ENCODE measurements around the gene TRIM2. TPM values are rescaled to one million over a fixed set of nuclear protein-coding genes. Genes with fewer than 3 reads are reported as not detected.
A peak's percentile ranks its signal among the peaks of the same experiment; 100 is the strongest.

The TRIM2 gene
- total and polyA plus RNA-seq, 2 of the 8 experiments (the other 6 are each of a cell fraction or from before 2014, with no cell fraction given) = 34.0 to 59.8 TPM

GRCh38 chr4:153248641-153249198 is 44.5 kb downstream of the TRIM2 start:
- Histone ChIP-seq H3K36me3 (ENCODE audit: control insufficient read depth in 2 of 4, insufficient read depth in 4 of 4, low read length in 3 of 4) (no peaks in the 10 kb centered on the region), H2BK5ac (ENCODE audit: low read depth, low read length) (no peak overlapping the region), H4K20me1 (replicated peaks in 1 of 2; ENCODE audit: control insufficient read depth in 1 of 2, insufficient read depth in 2 of 2, low read length in 2 of 2) (no peaks in the 10 kb centered on the region), H3K9ac (replicated peaks in 1 of 4; ENCODE audit: extremely low read depth in 1 of 4, low read depth in 3 of 4, low read length in 3 of 4) (peak overlapping the region in 3 of 4 experiments; percentile 25 to 54 (median 35); a peak in 4 of 7 replicates), H2AFZ (ENCODE audit: low read length) (0 out of 2 replicates have a peak overlapping the region, but pooled peaks have one; percentile 3), H3K4ac (replicated peaks; ENCODE audit: insufficient read length, low read depth, low read length) (no peak overlapping the region), H3K4me3 (ENCODE audit: extremely low read depth in 1 of 4, insufficient read depth in 2 of 4, low read depth in 3 of 4, low read length in 4 of 4) (peak overlapping the region; percentile 58 to 73 (median 70)), H3K14ac (ENCODE audit: insufficient read length) (no peak overlapping the region), H3K4me1 (replicated peaks in 1 of 4; ENCODE audit: control insufficient read depth in 3 of 4, insufficient read depth in 4 of 4, low read length in 3 of 4) (peaks cover 7 to 14% (median 10%) of the 10 kb centered on the region in 4 experiments), H2AK5ac (ENCODE audit: low read depth, low read length) (no peak overlapping the region), H2BK20ac (ENCODE audit: low read length) (no peak overlapping the region; the same call in 1 of the 2 replicates), H3K18ac (ENCODE audit: extremely low read depth, low read length) (peak overlapping the region; percentile 2; the same call in 1 of the 2 replicates), H3K23ac (ENCODE audit: insufficient read length) (no peak overlapping the region), H2BK15ac (ENCODE audit: low read length) (0 out of 2 replicates have a peak overlapping the region, but pooled peaks have one; percentile 31), H3K79me1 (ENCODE audit: low read depth, low read length) (0 out of 2 replicates have a peak, but pooled peaks cover 2% of the 10 kb centered on the region), H2BK12ac (ENCODE audit: low read depth, low read length) (peak overlapping the region; percentile 94), H3K4me2 (ENCODE audit: insufficient read depth in 1 of 2, low read depth in 2 of 2, low read length in 2 of 2) (peak overlapping the region; percentile 95), H3K79me2 (ENCODE audit: control insufficient read depth in 1 of 2, insufficient read depth in 2 of 2, low read length in 2 of 2) (peaks cover 0 to 2% of the 10 kb centered on the region in 2 experiments; a peak in 1 of 4 replicates), H3K23me2 (ENCODE audit: low read depth, low read length) (peaks cover 6% of the 10 kb centered on the region), H2BK120ac (replicated peaks; ENCODE audit: low read depth, low read length) (no peak overlapping the region), H4K91ac (replicated peaks; ENCODE audit: insufficient read length, low read length) (no peak overlapping the region), H3K27me3 (replicated peaks in 1 of 4; ENCODE audit: control insufficient read depth in 3 of 4, extremely low read depth in 1 of 4, insufficient read depth in 3 of 4, low read length in 3 of 4) (no peaks in the 10 kb centered on the region), H4K8ac (ENCODE audit: extremely low read depth, insufficient read depth, low read length) (no peak overlapping the region), H3K56ac (replicated peaks; ENCODE audit: insufficient read length, low read depth, low read length) (no peak overlapping the region), H3K9me3 (ENCODE audit: insufficient read depth in 2 of 2, low read depth in 1 of 2, low read length in 1 of 2) (no peaks in the 10 kb centered on the region), H3K27ac (ENCODE audit: low read depth, low read length) (peak overlapping the region; percentile 55; the same call in 1 of the 2 replicates), H4K5ac (ENCODE audit: insufficient read length, low read depth, low read length) (peak overlapping the region; percentile 63)
- ChIA-PET CTCF (ENCODE audit: partially characterized antibody) (interaction anchor here (0.6 to 2.3 kb wide), 13 partner anchors 9 to 156 kb away, joined by 3 to 14 read pairs (median 4); partner anchors contain the start of genes MND1 and TRIM2), POLR2A (ENCODE audit: partially characterized antibody) (interaction anchor here (0.9 to 4.3 kb wide), 13 partner anchors 10 to 98 kb away, joined by 3 to 52 read pairs (median 5); partner anchors contain the start of gene TRIM2)
- WGBS, 2 experiments (ENCODE audit: extremely low coverage in 1 of 2, insufficient coverage in 1 of 2, insufficient read length in 1 of 2, insufficient replicate concordance in 2 of 2, low coverage in 1 of 2, low lambda C conversion rate in 2 of 2, missing lambda C conversion rate in 1 of 2) = 19% methylated on average over 14 of the region's 14 CpGs; no CpG with 5 or more reads in 1 of the 2 experiments
- peak; percentile 83 for TF ChIP-seq SAP30 (IDR thresholded peaks at IDR 0.05; ENCODE audit: insufficient read depth, insufficient replicate concordance, low read length)
- no peak for TF ChIP-seq CBX5 (IDR thresholded peaks at IDR 0.05; ENCODE audit: low read depth, low read length)
- TF ChIP-seq SIN3A (conservative IDR thresholded peaks at IDR 0.05 in 1 of 2, IDR thresholded peaks at IDR 0.05 in 1 of 2; ENCODE audit: low read depth in 1 of 2, low read length in 2 of 2) = peak in 1 of 2 experiments; percentile 80; a peak in 1 of 4 replicates
- TF ChIP-seq KDM4A (IDR thresholded peaks at IDR 0.05; ENCODE audit: low read depth, low read length, severe bottlenecking) = peak; percentile 29
- peak; percentile 12 for TF ChIP-seq TAF7 (optimal IDR thresholded peaks at IDR 0.05; ENCODE audit: borderline replicate concordance, low read depth, low read length)
- peak in 1 of 2 experiments; percentile 23; a peak in 1 of 4 replicates for TF ChIP-seq HDAC2 (IDR thresholded peaks at IDR 0.05; ENCODE audit: borderline replicate concordance in 1 of 2, low read depth in 2 of 2, low read length in 2 of 2)
- TF ChIP-seq ZNF274 (IDR thresholded peaks at IDR 0.05; ENCODE audit: borderline replicate concordance, extremely low read depth, low read length) = no peak
- 0 out of 2 replicates have a peak, but pooled peaks have one; percentile 4 for TF ChIP-seq JUND (IDR thresholded peaks at IDR 0.05; ENCODE audit: low read length)
- FAIRE-seq = peak; percentile 36
- DNase-seq (ENCODE audit: low read depth in 1 of 2, low spot score in 2 of 2) = no peak
